Kidney (tissue), 14 donors: ENCODE results near the gene CLDN14. TPM values are rescaled to one million over a fixed set of nuclear protein-coding genes. Genes with fewer than 3 reads are reported as not detected.

Experiments
- DNase-seq, 5 donors: peaks; one replicate each; pipeline ENCODE4 v3.0.0-alpha.2; 2013 to 2020
- FAIRE-seq: peaks from 2 replicates; lab custom pipeline; 2012; peaks lifted over from hg19 to GRCh38; lab: Jason Lieb, UNC
- H3K27ac ChIP-seq, 2 donors: one replicate each; pipeline ENCODE4 v1.7.0; 2013; ENCODE audit warnings: low read depth in 2 of 2, low read length in 2 of 2, inconsistent platforms in 1 of 2
- H3K27me3 ChIP-seq: one replicate; pipeline ENCODE4 v1.7.1; 2013; ENCODE audit warnings: low read length, inconsistent platforms; ENCODE audit not compliant: control insufficient read depth, insufficient read depth
- H3K36me3 ChIP-seq, 3 donors: one replicate each; pipeline versions ENCODE4 v1.7.0 to v1.7.1; 2013; ENCODE audit warnings: low read length in 3 of 3, control low read depth in 1 of 3, inconsistent platforms in 1 of 3; ENCODE audit not compliant: insufficient read depth in 3 of 3, control insufficient read depth in 2 of 3
- H3K4me1 ChIP-seq, 3 donors: one replicate each; pipeline versions ENCODE4 v1.7.0 to v1.7.1; 2013; ENCODE audit warnings: low read length in 3 of 3, inconsistent platforms in 1 of 3, low read depth in 1 of 3; ENCODE audit not compliant: control insufficient read depth in 2 of 3, insufficient read depth in 2 of 3
- H3K4me3 ChIP-seq, 3 donors: one replicate each; pipeline versions ENCODE4 v1.7.0 to v1.8.1; 2013; ENCODE audit warnings: low read length in 3 of 3, control low read depth in 1 of 3, inconsistent platforms in 1 of 3
- H3K9ac ChIP-seq, 3 donors: one replicate each; pipeline versions ENCODE4 v1.7.0 to v1.7.1; 2013; ENCODE audit warnings: low read length in 3 of 3, control low read depth in 1 of 3, inconsistent platforms in 1 of 3
- H3K9me3 ChIP-seq, 3 donors: one replicate each; pipeline versions ENCODE4 v1.7.0 to v1.7.1; 2013; ENCODE audit warnings: low read length in 3 of 3, control low read depth in 1 of 3, inconsistent platforms in 1 of 3; ENCODE audit not compliant: control insufficient read depth in 2 of 3, insufficient read depth in 1 of 3
- CTCF ChIP-seq: IDR thresholded peaks from 3 replicates; pipeline ENCODE4 v1.5.1; 2012; ENCODE audit warnings: mild to moderate bottlenecking, moderate library complexity, borderline replicate concordance; ENCODE audit not compliant: insufficient read depth; ENCODE audit errors: extremely low read depth
- intact Hi-C: fragments of 100-400 bp; cut with DNase I; formaldehyde crosslinking; loops from one replicate; pipeline ENCODE4 v1.11.1; 2022
- polyA plus RNA-seq: library from polyadenylated mRNA; stranded (reverse); fragments of 350-450 nt; fragmentation: Illumina TruSeq; extraction: RNeasy Lipid Tissue Mini Kit (QIAGEN cat#74804); gene quantifications from one replicate; pipeline ENCODE4 v1.2.3, GENCODE V29; 2014; ENCODE audit warnings: low read depth, low replicate concordance; ENCODE audit not compliant: insufficient read depth
- total RNA-seq: library from RNA; stranded (reverse); fragmentation: NEBNext Ultra II Directional; extraction: Animal tissue kit (Norgen Biotek cat#: 25700); gene quantifications from one replicate; pipeline ENCODE4 v1.2.1, GENCODE V29; 2021
- donor health status: control.
- donor health status: control.
- donor health status: control.
- donor health status: control.
- donor health status: control.
- donor health status: DM: yes; HTN: yes; CAD: no.
- donor health status: Normal renal cell carcinoma (clear cell type).

The CLDN14 gene
- total and polyA plus RNA-seq, 2 donors from 2014 or later, result 8.7 to 10.0 TPM

- Histone ChIP-seq H3K9me3 (no peaks in the 10 kb centered on the region), H3K4me3 (no peak overlapping the region), H3K4me1 (no peaks in the 10 kb centered on the region), H3K36me3 (no peaks in the 10 kb centered on the region), H3K27ac (no peak overlapping the region), H3K9ac (no peak overlapping the region), H3K27me3 (no peaks in the 10 kb centered on the region)
- DNase-seq (no peak), FAIRE-seq (no peak)
- TF ChIP-seq CTCF, result no peak
- intact Hi-C loops, result no loop called here
Observed at GRCh38 chr21:36494557-36494956, 14.6 kb upstream of the CLDN14 start.

GRCh38 chr21:36491209-36491910 is 11.4 kb upstream of the CLDN14 start:
- intact Hi-C loops, result no loop called here
- H3K27me3 ChIP-seq, result no peaks in the 10 kb centered on the region
- no peaks in the 10 kb centered on the region for H3K36me3 ChIP-seq
- H3K4me3 ChIP-seq, result no peak overlapping the region
- FAIRE-seq, result no peak
- no peak for TF ChIP-seq CTCF
- H3K9me3 ChIP-seq, result no peaks in the 10 kb centered on the region
- H3K4me1 ChIP-seq, result no peaks in the 10 kb centered on the region
- DNase-seq, result peak in 2 of 5 donors; percentile 29 to 79
- no peak overlapping the region for H3K9ac ChIP-seq
- no peak overlapping the region for H3K27ac ChIP-seq

- no peaks in the 10 kb centered on the region for H3K27me3 ChIP-seq
- intact Hi-C loops, result no loop called here
- no peak for FAIRE-seq
Observed at GRCh38 chr21:36489776-36490165, 9.8 kb upstream of the CLDN14 start.

More at GRCh38 chr21:36489776-36490165, 9.8 kb upstream of the CLDN14 start:
- TF ChIP-seq CTCF, result no peak
- H3K36me3 ChIP-seq, result no peaks in the 10 kb centered on the region
- no peak for DNase-seq
- H3K4me1 ChIP-seq, result no peaks in the 10 kb centered on the region
- no peak overlapping the region for H3K9ac ChIP-seq
- no peaks in the 10 kb centered on the region for H3K9me3 ChIP-seq
- no peak overlapping the region for H3K4me3 ChIP-seq
- H3K27ac ChIP-seq, result no peak overlapping the region
